K562 (cell line): ENCODE measurements around the gene TACSTD2. TPM values are rescaled to one million over a fixed set of nuclear protein-coding genes. Genes with fewer than 3 reads are reported as not detected.

Source experiments
- ATAC-seq: fragments of 200-7000 bp; cut with Tn5 transposase; 3 replicates; pipeline ENCODE4 v1.9.1; 2020; ENCODE audit warnings: moderate library complexity
- BruUV-seq: library from RNA; stranded (reverse); fragments of 400-500 nt; replicated peaks from 2 replicates; lab custom pipeline; 2021; lab: Mats Ljungman, UMichigan
- CTCF ChIA-PET: fragments of 300-600 bp; formaldehyde crosslinking; extraction: SDS; loops from one replicate; lab custom pipeline; 2021; ENCODE audit warnings: low intra/inter-chr PET ratio; lab: Yijun Ruan, JAX
- POLR2A ChIA-PET: fragments of 300-600, 350-650 bp; sonication (Branson Sonifier 250); formaldehyde crosslinking; extraction: SDS; loops from one replicate; lab custom pipeline; 2021; ENCODE audit warnings: antibody characterized with exemption, inconsistent platforms; lab: Yijun Ruan, JAX
- DNase-seq, 4 experiments: peaks; one replicate each; pipeline versions ENCODE4 v3.0.0 to v3.0.0-alpha.2; 2011 to 2018; ENCODE audit warnings: low spot score in 3 of 4, mixed read lengths in 3 of 4; ENCODE audit errors: extremely low read depth in 1 of 4
- FAIRE-seq: peaks from 2 replicates; lab custom pipeline; 2011; peaks lifted over from hg19 to GRCh38; lab: Jason Lieb, UNC
- H2AFZ ChIP-seq: 2 replicates; pipeline ENCODE4 v1.6.0; 2011; ENCODE audit warnings: low read depth, low read length, control low read depth, inconsistent platforms
- H3K27ac ChIP-seq: fragments of 200-600 bp; 3 replicates; pipeline ENCODE4 v1.8.0; 2011; ENCODE audit warnings: low read depth, mild to moderate bottlenecking, control low read depth, inconsistent platforms, low read length, moderate library complexity, mixed read lengths; ENCODE audit errors: extremely low read depth
- H3K27me3 ChIP-seq, 2 experiments: fragments of 300-600 bp in 1 of 2; 2 replicates in 1 of 2; 3 replicates in 1 of 2; pipeline versions ENCODE4 v1.6.0 to v1.8.0; 2011; ENCODE audit warnings: inconsistent platforms in 2 of 2, low read length in 2 of 2, mild to moderate bottlenecking in 1 of 2, mixed read lengths in 1 of 2, moderate library complexity in 1 of 2; ENCODE audit not compliant: control insufficient read depth in 2 of 2, insufficient read depth in 2 of 2
- H3K36me3 ChIP-seq: fragments of 300-600 bp; 3 replicates; pipeline ENCODE4 v1.8.0; 2011; ENCODE audit warnings: mild to moderate bottlenecking, low read length, inconsistent platforms; ENCODE audit not compliant: control insufficient read depth, insufficient read depth
- H3K4me1 ChIP-seq, 2 experiments: fragments of 200-600 bp in 1 of 2; replicated peaks in 1 of 2; 2 replicates in 1 of 2; 3 replicates in 1 of 2; pipeline versions ENCODE4 v1.5.1 to v1.8.0; 2011; ENCODE audit warnings: inconsistent platforms in 2 of 2, low read length in 2 of 2, mild to moderate bottlenecking in 1 of 2, mixed read lengths in 1 of 2, moderate library complexity in 1 of 2; ENCODE audit not compliant: control insufficient read depth in 2 of 2, insufficient read depth in 2 of 2
- H3K4me2 ChIP-seq: 2 replicates; pipeline ENCODE4 v1.6.1; 2011; ENCODE audit warnings: low read length, control low read depth, inconsistent platforms, mixed read lengths; ENCODE audit not compliant: insufficient read depth
- H3K4me3 ChIP-seq: fragments of 200-600 bp; sonication (generic), shearing (Covaris generic); 2 replicates; pipeline ENCODE4 v1.5.1; 2016; ENCODE audit warnings: control low read depth, inconsistent platforms
- H3K79me2 ChIP-seq: fragments of 200-600 bp; 3 replicates; pipeline ENCODE4 v1.8.0; 2011; ENCODE audit warnings: low read length, inconsistent platforms; ENCODE audit not compliant: control insufficient read depth, insufficient read depth
- H3K9ac ChIP-seq, 2 experiments: 2 replicates each; pipeline versions ENCODE4 v1.6.0 to v1.6.1; 2011; ENCODE audit warnings: low read depth in 2 of 2, low read length in 2 of 2, control low read depth in 1 of 2, inconsistent platforms in 1 of 2, mild to moderate bottlenecking in 1 of 2, mixed read lengths in 1 of 2; ENCODE audit not compliant: insufficient read depth in 1 of 2
- H3K9me1 ChIP-seq: one replicate; pipeline ENCODE4 v1.6.0; 2011; ENCODE audit warnings: inconsistent platforms, mild to moderate bottlenecking, low read length, moderate library complexity; ENCODE audit not compliant: control insufficient read depth, insufficient read depth
- H3K9me3 ChIP-seq: replicated peaks from 2 replicates; pipeline ENCODE4 v1.5.1; 2011; ENCODE audit warnings: low read depth, low read length, inconsistent platforms; ENCODE audit not compliant: control insufficient read depth, insufficient read depth
- H4K20me1 ChIP-seq: replicated peaks from 2 replicates; pipeline ENCODE4 v1.6.1; 2011; ENCODE audit warnings: low read length, inconsistent platforms, mixed read lengths; ENCODE audit not compliant: control insufficient read depth, insufficient read depth
- ELK1 ChIP-seq: sonication (generic); formaldehyde crosslinking; IDR thresholded peaks from 2 replicates; pipeline ENCODE4 v1.8.1; 2022; ENCODE audit warnings: missing genetic modification reagents
- HNRNPK ChIP-seq: fragments of 200-400 bp; formaldehyde crosslinking; IDR thresholded peaks from one replicate; pipeline ENCODE4 v1.6.1; 2018; ENCODE audit warnings: mild to moderate bottlenecking, low read depth, low read length; ENCODE audit not compliant: poor library complexity, severe bottlenecking
- KDM1A ChIP-seq, 2 experiments: fragments of 450-650 bp; IDR thresholded peaks; 2 replicates each; pipeline ENCODE4 v1.6.1; 2016; ENCODE audit warnings: mild to moderate bottlenecking in 2 of 2
- NCOA4 ChIP-seq: fragments of 450-650 bp; IDR thresholded peaks from 2 replicates; pipeline ENCODE4 v1.6.1; 2018; ENCODE audit warnings: mild to moderate bottlenecking; ENCODE audit not compliant: partially characterized antibody
- PHB2 ChIP-seq: fragments of 450-650 bp; IDR thresholded peaks from 2 replicates; pipeline ENCODE4 v1.6.1; 2017; ENCODE audit warnings: low read depth
- RAD51 ChIP-seq: fragments of 450-650 bp; IDR thresholded peaks from 2 replicates; pipeline ENCODE4 v1.7.1; 2016; ENCODE audit warnings: low read depth, mild to moderate bottlenecking, borderline replicate concordance
- ZNF184 ChIP-seq: sonication (generic); formaldehyde crosslinking; IDR thresholded peaks from 2 replicates; pipeline ENCODE4 v1.5.0; 2020; ENCODE audit warnings: missing genetic modification reagents
- ZNF583 ChIP-seq: fragments of 250-450 bp; sonication (Bioruptor Pico); IDR thresholded peaks from 2 replicates; pipeline ENCODE4 v1.4.0; 2020
- WGBS: fragments of 100-300 bp; shearing (Covaris generic); methylation state at CpG from one replicate; pipeline ENCODE4 v1.1.6; 2016; ENCODE audit warnings: low coverage, mixed read lengths; ENCODE audit not compliant: insufficient coverage; ENCODE audit errors: missing lambda C conversion rate; 5-methylcytosine and 5-hydroxymethylcytosine counted together
- in situ Hi-C: fragments of 300-500 bp; cut with MboI; formaldehyde crosslinking; loops from 4 replicates; pipeline ENCODE4 v1.15.0; 2018; ENCODE audit warnings: inconsistent platforms, mixed read lengths
- intact Hi-C: fragments of 100-400 bp; cut with micrococcal nuclease; formaldehyde crosslinking; loops from 2 replicates; pipeline ENCODE4 v1.14.2; 2022
- polyA plus RNA-seq, 8 experiments: library from polyadenylated mRNA; depleted of rRNA in 4 of 8; stranded (reverse) in 5 of 8; unstranded in 3 of 8; fragments of >200 nt; fragmentation: Nextera tagmentation in 2 of 8; fragmentation: Illumina TruSeq in 1 of 8; extraction: Ambion mirVana in 2 of 8; extraction: Trizol in 1 of 8; gene quantifications; 2 replicates each; pipeline versions ENCODE4 v1.2.1 to v1.2.3, GENCODE V29; 2011 to 2014; ENCODE audit warnings: inconsistent platforms in 1 of 8, missing spikeins in 1 of 8
- total RNA-seq, 7 experiments: library from RNA; depleted of rRNA in 6 of 7; stranded (reverse); fragments of >200 nt in 6 of 7; fragmentation: Illumina TruSeq in 2 of 7; extraction: Trizol in 2 of 7; gene quantifications; 2 replicates each; pipeline versions ENCODE4 v1.2.1 to v1.2.3, GENCODE V29; 2011 to 2021; ENCODE audit warnings: low replicate concordance in 1 of 7

Gene TACSTD2
- total and polyA plus RNA-seq, 9 of the 15 experiments (the other 6 are each of a cell fraction or from before 2014, with no cell fraction given) = 0.04 to 0.31 TPM; not detected in 7

GRCh38 chr1:58561633-58562032 is 15.4 kb downstream of the TACSTD2 start (continued):
- TF ChIP-seq KDM1A (IDR thresholded peaks at IDR 0.05) = no peak
- no peak for TF ChIP-seq RAD51
- no peak for TF ChIP-seq HNRNPK
- TF ChIP-seq NCOA4 = no peak
- TF ChIP-seq PHB2 = no peak

- Histone ChIP-seq H3K4me1 (peaks cover 4 to 12% of the 10 kb centered on the region in 2 experiments; a peak in 3 of 5 replicates), H3K79me2 (no peaks in the 10 kb centered on the region), H3K9ac (no peak overlapping the region), H3K36me3 (no peaks in the 10 kb centered on the region), H3K4me2 (no peak overlapping the region), H3K27ac (no peak overlapping the region), H3K27me3 (no peaks in the 10 kb centered on the region), H3K4me3 (no peak overlapping the region), H3K9me3 (no peaks in the 10 kb centered on the region), H3K9me1 (no peaks in the 10 kb centered on the region), H4K20me1 (no peaks in the 10 kb centered on the region), H2AFZ (no peak overlapping the region)
- in situ Hi-C loops (no loop called here), intact Hi-C loops (no loop called here)
- no peak for FAIRE-seq
- ATAC-seq = no peak
- DNase-seq = no peak
- WGBS = 100% methylated on average over 1 of the region's 1 CpG
- ChIA-PET POLR2A (no interaction called here), CTCF (interaction anchor here (0.6 kb wide), 1 partner anchor 36 kb away, joined by 3 read pairs; no protein-coding TSS in a partner anchor)
- no TSS peak for BruUV-seq
- TF ChIP-seq ZNF583 (CRISPR knock-in tag) = no peak
- TF ChIP-seq ELK1 (CRISPR knock-in tag) = no peak
- no peak for TF ChIP-seq ZNF184 (CRISPR knock-in tag)
Observed at GRCh38 chr1:58555393-58555792, 21.7 kb downstream of the TACSTD2 start.
